GM21526 (cell line): ENCODE measurements around the gene ZEB1.

Experiments
- ATAC-seq: cut with Tn5 transposase; IDR thresholded peaks from one replicate; pipeline ENCODE4 v1.9.1; 2021; ENCODE audit warnings: moderate library complexity; ENCODE audit not compliant: unreplicated experiment, low FRiP score

The ZEB1 gene

DNA sequence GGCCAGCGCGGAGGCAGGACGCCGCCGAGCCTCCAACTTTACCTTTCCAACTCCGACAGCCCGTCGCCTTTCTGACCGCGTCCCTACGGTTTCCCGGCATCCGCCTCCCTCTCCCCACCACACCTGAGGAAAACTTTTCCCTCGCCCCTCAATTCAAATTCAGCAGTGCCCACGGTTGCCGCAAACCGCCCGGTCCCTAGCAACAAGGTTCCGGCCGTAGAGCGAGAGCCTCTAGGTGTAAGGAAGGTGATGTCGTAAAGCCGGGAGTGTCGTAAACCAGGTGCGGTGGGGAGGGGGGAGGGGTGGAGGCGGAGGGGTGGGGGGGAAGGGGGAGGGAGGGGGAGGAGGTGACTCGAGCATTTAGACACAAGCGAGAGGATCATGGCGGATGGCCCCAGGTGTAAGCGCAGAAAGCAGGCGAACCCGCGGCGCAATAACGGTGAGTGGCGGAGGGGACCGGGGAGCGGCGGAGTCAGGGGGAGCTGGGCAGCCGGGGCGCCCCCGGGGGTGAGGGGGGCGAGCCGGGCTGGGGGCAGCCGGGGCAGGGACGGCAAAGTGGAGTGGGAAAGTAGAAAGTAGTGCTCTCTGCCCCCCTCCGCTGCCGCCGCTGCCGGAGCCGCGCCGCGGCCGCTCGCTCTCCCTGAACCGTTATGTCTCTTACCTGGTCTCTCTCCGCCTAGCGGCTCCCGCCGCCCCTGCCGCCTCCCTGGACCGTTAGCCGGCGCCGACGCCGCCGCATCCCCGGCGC lies at the start of gene ZEB1:
TSS of gene ZEB1 (plus strand) at position 363 of the 748 bp plus-strand sequence. CDS start at position 382, 19 bp downstream.
- peak; percentile 35 for ATAC-seq

DNA sequence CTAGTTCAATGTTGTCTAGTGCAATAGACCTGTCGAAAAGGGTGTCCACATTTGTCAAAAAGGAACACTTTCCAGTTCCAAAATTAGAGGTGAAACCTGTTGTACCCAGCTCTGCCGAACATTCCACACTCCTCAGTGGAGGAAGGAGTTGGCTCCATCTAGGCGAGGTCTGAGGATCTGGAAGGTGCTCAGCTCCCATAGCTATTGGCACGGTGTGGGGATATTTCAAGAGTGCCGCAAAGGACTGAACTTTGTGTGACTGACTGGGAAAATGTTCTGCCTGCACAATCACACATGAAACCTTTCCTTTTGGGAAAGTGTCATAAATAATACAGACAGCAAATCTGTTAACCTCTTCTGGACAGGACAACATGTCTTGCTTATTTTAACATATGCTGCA lies 48.1 kb upstream of the ZEB1 start:
- no peak for ATAC-seq

DNA sequence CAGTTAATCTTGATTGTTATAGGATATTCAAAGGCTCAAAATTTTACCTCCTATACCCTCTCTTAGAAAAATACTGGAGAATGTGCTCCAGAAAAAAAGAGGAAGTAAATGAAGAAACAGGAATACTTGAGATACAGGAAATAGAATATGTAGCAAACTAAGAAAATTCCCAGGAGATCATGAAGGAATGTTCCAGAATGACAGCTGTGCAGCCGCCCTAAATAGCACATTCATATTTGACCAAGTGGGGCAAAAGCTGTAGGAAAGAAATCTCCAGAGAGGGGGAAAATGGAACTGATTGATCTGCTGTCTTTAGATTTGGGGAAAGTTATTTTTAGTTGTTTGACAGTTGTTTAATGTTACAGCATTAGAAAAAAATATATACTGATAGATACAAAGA lies 46.2 kb upstream of the ZEB1 start:
- ATAC-seq = no peak

DNA sequence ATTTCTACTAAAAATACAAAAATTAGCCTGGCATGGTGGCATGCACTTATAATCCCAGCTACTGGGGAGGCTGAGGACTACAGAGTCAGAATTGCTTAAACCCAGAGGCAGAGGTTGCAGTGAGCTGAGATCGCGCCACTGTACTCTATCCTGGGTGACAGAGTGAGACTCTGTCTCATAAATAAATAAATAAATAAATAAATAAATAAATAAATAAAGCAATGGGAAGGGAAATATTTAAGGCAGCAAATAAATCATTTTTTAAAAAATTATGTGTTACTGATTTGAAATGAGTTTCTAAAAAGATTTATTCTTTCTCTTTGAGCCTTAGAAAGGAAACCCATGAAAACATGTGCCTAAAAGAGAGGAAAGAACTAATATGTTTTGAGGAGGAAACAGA lies 45.2 kb upstream of the ZEB1 start:
- ATAC-seq = no peak

DNA sequence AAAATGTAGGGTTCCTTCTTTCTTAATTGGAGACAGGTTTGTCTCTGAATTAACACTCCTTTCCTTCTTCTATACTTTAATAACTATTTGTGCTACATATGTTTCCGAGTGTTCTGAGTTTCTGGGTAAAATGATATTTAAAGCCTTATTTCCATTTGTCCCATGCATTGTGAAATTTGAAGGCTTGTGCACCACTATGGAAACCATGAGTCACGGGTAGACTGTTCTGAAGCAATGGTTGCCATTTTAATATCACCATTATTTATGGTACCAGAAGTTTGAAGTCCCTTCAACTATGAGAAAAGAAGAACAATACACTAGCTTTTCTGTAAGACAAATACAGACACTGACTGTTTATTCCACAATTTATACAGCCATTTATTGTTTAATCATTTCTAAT lies 44.7 kb upstream of the ZEB1 start:
- no peak for ATAC-seq

DNA sequence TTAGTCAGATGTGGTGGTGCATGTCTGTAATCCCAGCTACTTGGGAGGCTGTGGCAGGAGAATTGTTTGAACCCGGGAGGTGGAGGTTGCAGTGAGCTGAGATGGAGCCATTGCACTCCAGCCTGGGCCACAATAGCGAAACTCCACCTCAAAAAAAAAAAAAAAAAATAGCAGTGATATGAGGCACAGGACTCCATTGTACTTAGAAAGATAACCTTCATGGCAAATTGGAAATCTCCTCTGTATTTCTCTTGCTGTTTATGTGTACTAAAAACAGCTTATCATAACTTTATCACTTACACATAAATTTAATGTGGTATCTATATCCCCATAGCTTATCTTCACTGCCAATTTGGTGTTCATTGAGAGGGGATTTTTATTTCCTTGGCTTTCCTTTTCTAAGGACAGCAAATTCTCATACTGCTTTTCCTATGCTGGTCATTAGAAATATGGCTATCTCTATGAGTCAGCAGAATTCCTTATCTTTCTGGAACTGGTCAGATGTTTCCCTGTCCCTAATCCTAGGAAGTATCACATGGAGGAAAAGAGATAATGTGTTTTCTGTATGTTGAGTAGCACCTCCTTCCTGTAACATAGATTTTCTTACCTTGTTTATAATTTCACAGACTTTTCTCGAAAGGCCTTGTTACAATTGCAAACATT lies 40.6 kb upstream of the ZEB1 start:
- no peak for ATAC-seq

DNA sequence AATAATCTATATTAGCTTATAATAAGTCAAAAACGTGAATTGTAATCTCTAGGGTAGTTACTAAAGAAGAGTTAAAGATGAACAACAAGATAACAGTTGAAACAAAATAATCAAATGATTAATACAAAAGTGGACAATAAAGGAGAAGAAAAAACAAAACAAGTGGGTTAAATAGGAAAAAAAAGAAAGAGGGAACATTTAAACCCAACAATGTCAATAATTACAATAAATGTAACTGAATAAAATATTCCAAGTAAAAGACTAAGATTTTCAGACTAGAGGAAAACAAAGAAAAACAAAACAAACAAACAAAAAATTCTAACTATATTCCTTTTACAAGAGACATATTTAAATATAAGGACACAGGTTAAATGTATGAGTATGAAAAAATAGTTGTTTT lies 38.0 kb upstream of the ZEB1 start:
- ATAC-seq = no peak

DNA sequence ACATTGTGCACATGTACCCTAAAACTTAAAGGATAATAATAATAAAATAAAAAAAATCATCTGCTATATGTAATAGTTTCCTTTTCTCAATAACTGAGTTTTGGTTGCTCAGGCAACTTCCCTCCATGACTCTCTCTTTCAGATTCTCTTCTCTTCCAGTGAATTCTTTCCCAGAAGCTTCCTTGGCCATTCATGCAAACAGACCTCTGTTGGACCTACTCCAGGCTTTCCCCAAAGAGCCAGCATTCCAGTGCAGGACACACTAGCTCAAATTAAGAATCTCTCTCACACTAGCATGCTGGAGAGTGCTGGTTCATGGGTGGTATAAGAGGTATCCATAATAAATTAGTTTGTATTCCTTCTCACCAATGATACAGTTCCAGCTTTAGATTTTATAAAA lies 31.0 kb upstream of the ZEB1 start:
- ATAC-seq = no peak

DNA sequence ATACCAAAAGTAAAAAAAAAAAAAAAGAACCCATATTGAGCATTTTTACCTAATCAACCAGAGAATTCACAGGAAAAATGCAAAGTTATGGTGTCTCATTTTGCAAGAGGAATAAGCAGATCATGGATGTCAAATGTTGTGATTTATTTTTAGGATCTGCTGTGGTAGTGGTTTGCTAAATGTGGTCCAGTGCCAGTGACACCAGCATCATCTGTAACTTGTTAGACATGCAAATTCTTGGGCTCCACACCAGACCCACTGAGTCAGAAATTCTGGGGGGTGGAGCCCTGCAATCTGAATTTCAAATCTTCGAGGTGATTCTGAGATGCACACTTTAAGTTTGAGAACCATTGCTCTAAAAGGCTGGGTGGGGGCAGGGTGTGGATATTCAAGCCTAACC lies 30.1 kb upstream of the ZEB1 start:
- ATAC-seq = no peak

DNA sequence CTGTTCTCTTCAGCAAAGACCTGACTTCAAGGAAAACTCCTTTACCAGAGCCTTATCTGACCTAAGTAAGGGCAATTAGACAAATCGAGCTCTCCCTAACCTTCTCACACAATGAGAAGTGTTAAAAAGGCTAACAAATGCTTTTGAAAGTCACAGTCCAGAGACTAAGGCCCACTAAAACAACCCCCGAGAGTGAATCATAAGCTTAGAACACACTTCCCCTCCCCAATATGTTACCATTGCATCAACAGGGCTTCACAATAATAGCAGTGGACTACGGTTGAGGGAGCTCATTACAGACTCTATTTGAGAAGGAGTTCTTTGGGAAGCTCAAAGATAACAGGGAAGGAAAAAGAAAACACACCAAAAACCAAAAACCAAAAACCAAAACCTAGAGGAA lies 28.6 kb upstream of the ZEB1 start:
- ATAC-seq = no peak

DNA sequence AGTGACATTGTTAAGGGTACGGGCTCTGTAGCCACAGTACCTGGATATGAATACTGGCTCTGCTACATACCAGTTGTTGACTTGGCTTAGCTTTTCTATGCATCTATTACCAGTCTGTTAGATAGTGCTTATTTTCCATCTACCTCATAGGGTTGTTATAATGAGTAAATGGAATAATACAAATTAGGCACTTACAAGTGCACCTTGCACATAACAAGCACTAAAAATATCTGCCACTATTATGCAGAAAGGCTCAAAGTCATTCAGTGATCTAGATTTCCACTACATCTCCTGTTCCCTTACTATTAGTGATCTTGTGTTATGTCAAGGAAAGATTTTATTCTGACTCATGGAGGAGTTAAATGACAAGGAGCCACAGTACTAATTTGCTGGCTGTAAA lies 27.9 kb upstream of the ZEB1 start:
- ATAC-seq = no peak

DNA sequence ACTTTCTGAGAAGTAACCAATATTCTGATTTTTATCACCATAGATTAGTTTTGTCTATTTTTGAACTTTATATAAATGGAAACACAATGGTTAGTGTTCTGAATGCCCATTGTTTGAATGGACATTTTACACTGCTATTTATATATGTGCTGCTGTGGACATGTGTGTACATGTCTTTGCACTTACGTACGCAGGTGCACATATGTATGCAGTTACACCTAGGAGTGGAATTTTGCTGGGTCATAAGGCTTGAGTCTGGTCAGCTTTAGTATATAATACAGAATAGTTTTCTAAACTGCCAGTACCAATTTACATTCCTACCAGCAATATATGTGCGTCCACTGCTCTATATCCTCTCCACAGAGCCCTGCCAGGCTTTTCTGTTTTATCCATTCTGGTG lies 24.5 kb upstream of the ZEB1 start:
- ATAC-seq = no peak

DNA sequence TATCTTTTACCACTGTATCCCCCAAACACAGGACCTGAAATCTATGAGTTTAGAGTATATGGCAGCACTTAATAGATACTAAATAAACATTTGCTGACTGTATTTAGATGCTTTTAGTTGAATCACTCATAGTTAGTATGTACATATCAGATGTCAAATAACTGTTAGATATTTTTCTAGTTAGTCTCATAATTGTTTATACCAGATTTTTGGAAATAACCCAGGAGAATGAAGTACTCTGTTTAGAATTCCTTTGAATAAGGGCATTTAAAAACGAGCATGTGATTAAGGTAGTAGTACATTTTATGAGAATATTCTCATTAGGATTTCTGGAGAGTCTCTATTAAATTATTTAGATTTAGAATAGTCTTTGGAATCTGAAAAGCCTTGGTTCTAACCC lies 22.3 kb upstream of the ZEB1 start:
- no peak for ATAC-seq

DNA sequence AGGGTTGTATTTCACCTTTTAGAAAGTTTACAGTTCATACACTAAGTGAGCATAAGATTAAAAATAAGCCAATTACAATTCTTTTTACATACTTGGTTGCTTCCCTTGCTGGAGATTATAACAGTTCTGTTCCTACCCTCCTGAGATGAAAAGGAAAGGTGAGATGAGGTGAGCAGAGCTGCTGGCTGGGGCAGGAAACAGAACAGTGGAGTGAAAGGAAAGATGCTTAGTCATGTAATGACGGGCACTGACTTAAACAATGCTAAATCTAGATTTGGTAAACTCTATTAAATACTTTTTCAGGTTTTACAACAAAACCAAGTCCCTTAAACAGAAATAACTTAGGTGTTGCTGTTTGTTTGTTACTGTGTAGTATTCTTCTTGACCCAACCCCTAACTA lies 19.9 kb upstream of the ZEB1 start:
- no peak for ATAC-seq

DNA sequence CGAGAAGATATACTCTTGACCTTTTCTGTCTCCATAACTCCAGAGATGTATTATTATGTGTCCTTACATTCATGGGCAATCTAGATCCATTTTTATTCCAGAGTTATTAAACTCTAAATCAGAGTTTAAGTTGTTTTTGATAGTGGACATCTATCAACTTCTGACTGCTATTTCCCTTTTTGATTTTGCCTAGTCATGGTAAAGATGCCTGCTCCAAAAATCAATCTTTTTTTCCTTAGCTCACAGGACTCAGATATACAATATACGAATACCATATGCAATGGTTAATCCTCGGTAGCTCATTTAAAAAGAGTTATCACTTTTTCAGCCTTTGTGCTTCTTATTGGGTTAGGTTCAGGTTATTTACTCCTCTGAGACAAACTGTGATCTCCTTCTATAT lies 15.8 kb upstream of the ZEB1 start:
- ATAC-seq = no peak

DNA sequence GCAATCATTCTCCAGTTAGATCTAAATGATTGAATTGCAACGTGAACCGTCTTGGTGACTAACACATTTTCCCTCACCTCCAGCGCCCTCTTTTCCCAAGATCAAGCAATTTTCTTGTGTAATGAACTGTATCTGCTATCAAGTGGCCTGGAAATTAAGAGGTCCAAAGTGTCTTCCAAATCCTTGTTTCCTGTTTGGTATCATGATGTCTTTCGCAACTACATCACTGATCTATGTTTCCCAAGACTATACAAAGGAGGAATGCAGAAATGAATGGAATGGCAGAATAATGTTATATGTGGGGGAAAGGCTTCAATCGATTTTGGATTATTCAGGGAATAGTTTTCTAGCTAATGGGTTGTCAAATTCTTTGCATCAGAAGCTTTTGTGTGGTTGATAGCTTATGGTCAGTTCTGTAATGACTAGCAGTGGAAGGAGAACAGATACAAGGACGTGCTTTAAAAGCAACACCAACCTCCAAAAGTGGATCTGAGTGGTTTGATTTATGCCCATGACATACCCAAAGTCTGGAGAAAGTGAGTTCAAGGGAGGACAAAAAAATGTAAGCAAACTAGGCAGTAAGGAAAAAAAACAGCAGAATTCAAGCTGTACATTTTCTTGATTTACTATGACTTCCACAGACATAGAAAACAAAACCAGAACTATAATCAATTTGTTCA lies 14.6 kb upstream of the ZEB1 start:
- ATAC-seq = no peak

DNA sequence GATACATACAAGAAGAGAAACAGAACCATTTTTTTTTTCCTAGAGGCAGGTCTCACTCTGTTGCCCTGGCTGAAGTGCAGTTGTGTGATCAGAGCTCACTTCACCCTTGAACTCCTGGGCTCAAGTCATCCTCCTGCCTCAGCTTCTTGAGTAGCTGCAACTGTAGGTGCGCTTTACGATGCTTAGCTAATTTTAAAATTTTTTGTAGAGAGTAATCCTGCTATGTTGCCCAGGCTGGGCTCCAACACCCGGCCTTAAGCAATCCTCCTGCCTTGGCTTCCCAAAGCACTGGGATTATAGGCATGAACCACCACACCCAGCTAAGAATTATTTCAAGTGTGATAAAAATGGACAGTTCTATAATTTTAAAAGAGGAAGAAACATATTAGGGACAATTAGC lies 5.6 kb upstream of the ZEB1 start:
- no peak for ATAC-seq

DNA sequence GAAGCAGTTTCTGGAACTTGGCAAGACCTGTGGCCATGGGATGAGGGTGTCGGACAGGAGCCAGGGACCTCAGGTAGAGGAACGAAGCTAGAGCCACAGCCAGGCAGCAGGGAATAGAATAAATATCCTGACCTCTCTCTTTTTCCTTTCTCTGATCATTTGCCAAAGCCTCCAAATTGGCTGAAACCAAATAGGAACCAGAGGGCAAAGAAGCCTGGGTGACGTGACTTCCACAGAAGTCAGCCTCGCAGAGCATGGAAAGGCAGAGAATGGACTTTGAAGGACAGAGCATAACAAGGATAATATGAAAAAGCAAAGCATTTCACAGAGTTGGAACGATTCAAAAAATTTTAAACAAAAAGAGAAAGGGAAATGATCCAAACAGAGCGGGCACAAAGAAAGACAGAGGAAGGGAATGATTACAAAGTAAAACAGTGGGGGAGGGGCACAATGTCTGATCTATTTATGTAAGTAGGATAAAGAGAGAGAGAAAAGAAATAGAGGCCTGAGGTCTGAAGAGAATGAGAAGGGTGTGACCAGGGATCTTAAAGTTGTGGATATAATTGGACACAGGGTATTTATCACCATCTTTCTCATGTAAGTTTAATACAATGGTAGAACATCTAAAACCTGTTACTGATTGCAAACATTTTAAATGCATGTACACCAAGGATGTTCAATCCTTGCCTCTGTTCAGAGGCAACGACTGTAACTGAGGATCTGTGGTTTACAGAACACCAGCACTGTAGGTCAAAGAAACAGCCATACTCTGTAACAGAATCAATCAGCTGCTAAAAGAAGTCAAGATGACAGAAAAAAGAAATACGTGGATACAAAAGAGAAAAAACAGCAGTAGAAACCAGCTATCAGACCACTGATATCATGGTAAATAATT lies 4.5 kb upstream of the ZEB1 start:
- ATAC-seq = no peak

DNA sequence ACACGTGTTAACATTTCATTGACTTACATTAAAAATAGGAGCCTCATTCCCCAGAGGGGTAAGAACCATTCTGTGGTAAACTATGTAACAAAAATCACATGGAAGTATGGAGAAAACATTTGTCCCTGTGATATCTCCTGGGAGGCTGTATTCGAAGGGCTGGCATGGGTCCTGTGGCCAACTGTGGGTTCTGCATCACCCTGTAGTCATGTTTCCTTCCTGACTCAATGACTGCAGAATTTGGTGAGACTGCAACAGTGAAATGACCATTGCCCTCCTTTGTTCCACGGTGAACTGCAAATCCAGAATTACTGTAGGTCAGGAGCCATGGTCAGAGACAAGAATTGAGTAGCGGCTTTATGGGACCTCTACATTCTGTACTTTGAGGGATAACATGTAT lies 3.6 kb upstream of the ZEB1 start:
- ATAC-seq = no peak

DNA sequence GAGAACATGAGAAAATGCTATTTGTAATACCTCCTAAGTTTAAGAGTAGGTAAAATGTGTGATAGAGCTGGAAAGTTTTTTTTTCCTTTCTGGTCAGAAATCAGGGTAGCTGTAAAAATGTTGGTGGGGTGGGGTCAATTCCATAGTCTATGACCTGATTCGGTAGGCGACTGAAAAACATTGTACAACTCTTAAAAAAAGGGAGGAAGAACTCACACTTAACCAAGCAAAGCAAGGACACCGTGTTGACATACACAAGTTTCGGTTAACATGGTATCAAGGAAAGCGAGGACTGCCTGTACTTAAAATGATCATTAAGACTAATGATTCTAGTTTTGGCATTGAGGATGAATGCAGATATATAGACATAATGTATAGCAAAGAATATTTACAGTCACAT lies 1.8 kb upstream of the ZEB1 start:
- no peak for ATAC-seq
